Parathyroid adenoma (tissue), 2 donors: ENCODE results near the gene ZNRD2.

ENCODE experiments used
- H2AFZ ChIP-seq: fragments of 300-600 bp; sonication (generic); one replicate; pipeline ENCODE4 v1.7.0; 2017; ENCODE audit warnings: antibody characterized with exemption, mild to moderate bottlenecking
- H3K27ac ChIP-seq: fragments of 300-600 bp; sonication (generic); one replicate; pipeline ENCODE4 v1.7.0; 2017
- H3K27me3 ChIP-seq: fragments of 300-600 bp; sonication (generic); one replicate; pipeline ENCODE4 v1.7.0; 2017; ENCODE audit warnings: low read length; ENCODE audit not compliant: control insufficient read depth, insufficient read depth
- H3K36me3 ChIP-seq: fragments of 300-600 bp; sonication (generic); one replicate; pipeline ENCODE4 v1.7.0; 2017; ENCODE audit warnings: low read length; ENCODE audit not compliant: control insufficient read depth, insufficient read depth
- H3K4me1 ChIP-seq: fragments of 300-600 bp; sonication (generic); one replicate; pipeline ENCODE4 v1.7.0; 2017; ENCODE audit warnings: control low read depth
- H3K4me2 ChIP-seq: fragments of 300-600 bp; sonication (generic); one replicate; pipeline ENCODE4 v1.7.0; 2017; ENCODE audit warnings: low read length
- H3K4me3 ChIP-seq: fragments of 300-600 bp; sonication (generic); one replicate; pipeline ENCODE4 v1.7.0; 2017; ENCODE audit warnings: low read depth, low read length
- H3K79me2 ChIP-seq: fragments of 300-600 bp; sonication (generic); one replicate; pipeline ENCODE4 v1.7.0; 2017; ENCODE audit warnings: control low read depth
- H3K9ac ChIP-seq: fragments of 300-600 bp; sonication (generic); one replicate; pipeline ENCODE4 v1.7.0; 2017; ENCODE audit warnings: mild to moderate bottlenecking
- H3K9me3 ChIP-seq: fragments of 300-600 bp; sonication (generic); one replicate; pipeline ENCODE4 v1.7.0; 2017; ENCODE audit warnings: low read length; ENCODE audit not compliant: control insufficient read depth
- TF ChIP-seq, protein P1 (sequence below): fragments of 300-600 bp; sonication (generic); IDR thresholded peaks from one replicate; pipeline ENCODE4 v1.7.0; 2017; ENCODE audit warnings: antibody characterized with exemption, mild to moderate bottlenecking
- donor health status: primary hyperparathyroidism.

The ZNRD2 gene

DNA sequence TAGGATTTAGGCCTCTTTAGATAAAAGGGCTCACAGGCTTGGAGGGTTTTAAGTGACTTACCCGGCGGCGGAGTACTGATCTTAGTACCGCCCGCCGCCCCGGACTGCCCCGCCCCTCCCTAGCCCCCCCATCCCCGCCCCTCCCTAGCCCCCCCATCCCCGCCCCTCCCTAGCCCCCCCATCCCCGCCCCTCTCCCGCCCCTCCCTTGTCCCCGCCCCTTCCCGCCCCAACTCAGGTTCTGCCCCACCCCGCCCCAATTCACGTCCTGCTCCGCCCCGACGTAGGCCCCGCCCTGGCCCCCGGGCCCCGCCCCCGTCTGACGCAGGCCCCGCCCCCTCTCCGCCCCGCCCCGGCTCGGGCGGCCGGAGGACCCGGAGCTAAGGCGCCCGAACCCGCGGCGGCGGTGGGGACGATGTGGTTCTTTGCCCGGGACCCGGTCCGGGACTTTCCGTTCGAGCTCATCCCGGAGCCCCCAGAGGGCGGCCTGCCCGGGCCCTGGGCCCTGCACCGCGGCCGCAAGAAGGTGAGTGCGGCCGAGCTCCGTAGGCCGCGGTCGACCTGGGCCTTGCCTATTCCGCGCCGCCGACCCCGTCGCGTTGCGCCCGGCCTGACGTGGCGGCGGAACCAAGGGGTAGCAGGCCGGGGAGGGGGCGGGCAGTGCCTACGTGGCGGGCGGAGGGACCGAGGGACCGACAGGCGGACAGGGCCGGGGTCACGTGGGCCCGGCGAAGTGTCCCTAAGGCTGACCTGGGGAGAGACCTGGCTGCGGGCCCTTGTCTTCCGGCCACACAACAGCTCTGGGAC is 45.3 kb upstream of the ZNRD2 start, which contains the start of gene SCYL1:
TSS of gene SCYL1 (plus strand) at position 343 of the 805 bp plus-strand sequence. CDS start at position 414, 71 bp downstream.
- Histone ChIP-seq H3K79me2 (peaks cover 3% of the 10 kb centered on the region), H3K4me2 (peak within 1 kb of the TSS; percentile 77), H3K4me1 (peaks cover 23% of the 10 kb centered on the region), H3K4me3 (peak within 1 kb of the TSS; percentile 79), H3K9me3 (no peaks in the 10 kb centered on the region), H3K36me3 (no peaks in the 10 kb centered on the region), H2AFZ (peak within 1 kb of the TSS; percentile 70), H3K9ac (peak within 1 kb of the TSS; percentile 84), H3K27me3 (no peaks in the 10 kb centered on the region), H3K27ac (peak within 1 kb of the TSS; percentile 96)
- TF ChIP-seq, protein P1, sequence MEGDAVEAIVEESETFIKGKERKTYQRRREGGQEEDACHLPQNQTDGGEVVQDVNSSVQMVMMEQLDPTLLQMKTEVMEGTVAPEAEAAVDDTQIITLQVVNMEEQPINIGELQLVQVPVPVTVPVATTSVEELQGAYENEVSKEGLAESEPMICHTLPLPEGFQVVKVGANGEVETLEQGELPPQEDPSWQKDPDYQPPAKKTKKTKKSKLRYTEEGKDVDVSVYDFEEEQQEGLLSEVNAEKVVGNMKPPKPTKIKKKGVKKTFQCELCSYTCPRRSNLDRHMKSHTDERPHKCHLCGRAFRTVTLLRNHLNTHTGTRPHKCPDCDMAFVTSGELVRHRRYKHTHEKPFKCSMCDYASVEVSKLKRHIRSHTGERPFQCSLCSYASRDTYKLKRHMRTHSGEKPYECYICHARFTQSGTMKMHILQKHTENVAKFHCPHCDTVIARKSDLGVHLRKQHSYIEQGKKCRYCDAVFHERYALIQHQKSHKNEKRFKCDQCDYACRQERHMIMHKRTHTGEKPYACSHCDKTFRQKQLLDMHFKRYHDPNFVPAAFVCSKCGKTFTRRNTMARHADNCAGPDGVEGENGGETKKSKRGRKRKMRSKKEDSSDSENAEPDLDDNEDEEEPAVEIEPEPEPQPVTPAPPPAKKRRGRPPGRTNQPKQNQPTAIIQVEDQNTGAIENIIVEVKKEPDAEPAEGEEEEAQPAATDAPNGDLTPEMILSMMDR: no peak

DNA sequence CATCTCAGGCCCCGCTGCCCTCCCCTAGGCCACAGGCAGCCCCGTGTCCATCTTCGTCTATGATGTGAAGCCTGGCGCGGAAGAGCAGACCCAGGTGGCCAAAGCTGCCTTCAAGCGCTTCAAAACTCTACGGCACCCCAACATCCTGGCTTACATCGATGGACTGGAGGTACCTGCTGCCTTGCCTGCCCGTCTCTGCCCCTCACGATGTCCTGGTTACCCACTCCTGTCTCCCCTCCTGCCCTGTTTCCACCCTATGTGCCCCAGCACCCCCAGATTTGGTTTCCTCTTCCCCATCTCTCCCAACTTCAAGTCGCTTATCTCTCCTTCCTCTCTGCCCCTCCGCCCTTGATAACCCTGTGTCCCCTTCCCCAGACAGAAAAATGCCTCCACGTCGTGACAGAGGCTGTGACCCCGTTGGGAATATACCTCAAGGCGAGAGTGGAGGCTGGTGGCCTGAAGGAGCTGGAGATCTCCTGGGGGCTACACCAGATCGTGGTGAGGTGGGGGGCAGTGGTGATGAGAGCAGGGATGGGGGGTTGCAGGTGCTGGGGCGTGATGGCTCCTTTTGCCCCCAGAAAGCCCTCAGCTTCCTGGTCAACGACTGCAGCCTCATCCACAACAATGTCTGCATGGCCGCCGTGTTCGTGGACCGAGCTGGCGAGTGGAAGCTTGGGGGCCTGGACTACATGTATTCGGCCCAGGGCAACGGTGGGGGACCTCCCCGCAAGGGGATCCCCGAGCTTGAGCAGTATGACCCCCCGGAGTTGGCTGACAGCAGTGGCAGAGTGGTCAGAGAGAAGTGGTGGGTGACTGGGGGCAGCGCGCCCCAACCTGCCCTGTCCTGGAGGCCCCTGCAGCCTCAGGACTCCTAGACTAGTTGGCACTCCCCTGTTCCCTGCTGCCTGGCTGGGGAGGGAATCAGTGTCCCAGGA is 44.5 kb upstream of the ZNRD2 start:
- peaks cover 23% of the 10 kb centered on the region for H3K4me1 ChIP-seq

DNA sequence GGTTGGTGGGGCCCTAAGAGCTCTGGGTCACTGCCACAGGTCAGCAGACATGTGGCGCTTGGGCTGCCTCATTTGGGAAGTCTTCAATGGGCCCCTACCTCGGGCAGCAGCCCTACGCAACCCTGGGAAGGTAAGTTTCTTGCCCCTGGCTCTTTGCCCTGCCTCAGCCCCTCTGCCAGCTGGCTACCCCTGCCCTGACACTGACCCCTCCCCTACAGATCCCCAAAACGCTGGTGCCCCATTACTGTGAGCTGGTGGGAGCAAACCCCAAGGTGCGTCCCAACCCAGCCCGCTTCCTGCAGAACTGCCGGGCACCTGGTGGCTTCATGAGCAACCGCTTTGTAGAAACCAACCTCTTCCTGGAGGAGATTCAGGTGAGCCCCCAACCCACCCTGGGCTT is 43.5 kb upstream of the ZNRD2 start:
- Histone ChIP-seq H3K79me2 (peaks cover 3% of the 10 kb centered on the region), H3K4me2 (no peak overlapping the region), H3K27ac (no peak overlapping the region), H2AFZ (no peak overlapping the region), H3K36me3 (no peaks in the 10 kb centered on the region), H3K9ac (no peak overlapping the region), H3K4me1 (peaks cover 20% of the 10 kb centered on the region), H3K27me3 (no peaks in the 10 kb centered on the region), H3K4me3 (no peak overlapping the region), H3K9me3 (no peaks in the 10 kb centered on the region)
- TF ChIP-seq, protein P1: no peak

More for the DNA sequence above, 44.5 kb upstream of the ZNRD2 start:
- peak overlapping the region; percentile 72 for H3K27ac ChIP-seq
- H3K79me2 ChIP-seq: peaks cover 3% of the 10 kb centered on the region
- peak overlapping the region; percentile 84 for H3K9ac ChIP-seq
- peak overlapping the region; percentile 77 for H3K4me2 ChIP-seq
- TF ChIP-seq, protein P1: no peak
- H2AFZ ChIP-seq: peak overlapping the region; percentile 70
- peak overlapping the region; percentile 79 for H3K4me3 ChIP-seq
- no peaks in the 10 kb centered on the region for H3K9me3 ChIP-seq
- no peaks in the 10 kb centered on the region for H3K36me3 ChIP-seq
- no peaks in the 10 kb centered on the region for H3K27me3 ChIP-seq

DNA sequence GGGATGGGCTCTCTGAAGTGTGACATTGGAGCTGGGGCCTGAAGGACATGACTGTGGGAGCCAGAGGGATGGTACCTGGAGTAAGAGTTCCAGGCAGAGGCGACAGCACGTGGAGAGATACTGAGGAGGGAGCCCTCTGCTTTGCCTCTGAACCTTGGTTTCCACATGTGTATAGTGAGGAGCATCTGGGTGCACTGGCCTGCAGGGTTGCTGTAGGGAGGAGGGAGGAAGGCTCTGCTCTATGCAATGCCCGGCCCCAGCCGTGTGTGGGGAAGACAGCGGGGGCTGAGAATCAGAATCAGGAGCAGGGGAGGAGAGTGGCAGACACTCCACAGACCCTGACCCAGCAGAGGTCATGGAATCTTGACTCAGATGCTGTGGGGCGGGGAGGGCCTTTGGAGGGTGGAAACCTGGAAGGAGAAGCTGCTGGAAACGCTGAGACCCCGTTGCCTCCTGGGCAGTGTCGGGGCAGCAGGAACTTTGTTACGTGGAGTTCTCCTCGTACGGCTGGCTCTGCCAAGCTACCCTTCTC is 41.4 kb upstream of the ZNRD2 start:
- TF ChIP-seq, protein P1: no peak
- H3K27me3 ChIP-seq: no peaks in the 10 kb centered on the region
- H3K4me2 ChIP-seq: no peak overlapping the region
- H3K4me3 ChIP-seq: no peak overlapping the region
- H2AFZ ChIP-seq: no peak overlapping the region
- no peak overlapping the region for H3K27ac ChIP-seq
- no peak overlapping the region for H3K9ac ChIP-seq
- H3K9me3 ChIP-seq: no peaks in the 10 kb centered on the region
- peaks cover 3% of the 10 kb centered on the region for H3K79me2 ChIP-seq
- peaks cover 7% of the 10 kb centered on the region for H3K4me1 ChIP-seq
- no peaks in the 10 kb centered on the region for H3K36me3 ChIP-seq
